Measurements from ENCODE around the gene SDHAF2.
"Not testable (repeated sequence)": the region's sequence is repeated elsewhere in the genome, so short reads cannot be mapped to it uniquely, and the experiment has no call there.

The SDHAF2 gene

DNA sequence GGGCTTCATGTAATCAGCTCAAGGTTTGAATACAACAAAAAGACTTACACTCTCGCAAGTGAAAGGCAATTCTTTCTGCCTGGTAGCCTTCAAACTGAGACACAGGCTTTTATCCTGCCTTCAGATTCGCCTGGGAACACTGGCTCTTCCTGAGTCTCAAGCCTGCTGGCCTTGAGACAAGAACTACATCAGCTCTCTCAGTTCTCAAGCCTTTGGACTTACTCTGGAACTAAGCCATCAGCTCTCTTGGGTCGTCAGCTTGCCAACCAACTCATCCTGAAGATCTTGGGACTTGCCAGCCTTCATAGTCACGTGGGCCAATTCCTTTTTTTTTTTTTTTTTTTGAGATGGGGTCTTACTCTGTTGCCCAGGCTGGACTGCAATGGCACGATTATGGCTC, 42.9 kb downstream of the SDHAF2 start:
- H3K9ac ChIP-seq (ENCODE audit: low read length in 5 of 5), result peak overlapping the region in 3 of 5 donors; percentile 47 to 63 (median 50)
- peak overlapping the region in 1 of 5 donors; percentile 19 for H3K4me3 ChIP-seq (ENCODE audit: low read depth in 1 of 5, low read length in 5 of 5)
- H3K27ac ChIP-seq (ENCODE audit: low read depth, low read length), result peak overlapping the region; percentile 93
- peaks cover 10 to 52% (median 34%) of the 10 kb centered on the region in 5 donors for H3K4me1 ChIP-seq (ENCODE audit: control insufficient read depth in 5 of 5, insufficient read depth in 5 of 5, low read length in 5 of 5)
- H3K36me3 ChIP-seq (ENCODE audit: control insufficient read depth in 5 of 5, insufficient read depth in 5 of 5, low read length in 5 of 5), result peaks cover 0 to 21% (median 5%) of the 10 kb centered on the region in 5 donors
- H3K9me3 ChIP-seq (ENCODE audit: control insufficient read depth in 5 of 5, low read length in 5 of 5), result no peaks in the 10 kb centered on the region
- H3K27me3 ChIP-seq (ENCODE audit: control insufficient read depth in 5 of 5, insufficient read depth in 4 of 5, low read length in 5 of 5), result peaks cover 0 to under 1% (median 0%) of the 10 kb centered on the region in 5 donors

DNA sequence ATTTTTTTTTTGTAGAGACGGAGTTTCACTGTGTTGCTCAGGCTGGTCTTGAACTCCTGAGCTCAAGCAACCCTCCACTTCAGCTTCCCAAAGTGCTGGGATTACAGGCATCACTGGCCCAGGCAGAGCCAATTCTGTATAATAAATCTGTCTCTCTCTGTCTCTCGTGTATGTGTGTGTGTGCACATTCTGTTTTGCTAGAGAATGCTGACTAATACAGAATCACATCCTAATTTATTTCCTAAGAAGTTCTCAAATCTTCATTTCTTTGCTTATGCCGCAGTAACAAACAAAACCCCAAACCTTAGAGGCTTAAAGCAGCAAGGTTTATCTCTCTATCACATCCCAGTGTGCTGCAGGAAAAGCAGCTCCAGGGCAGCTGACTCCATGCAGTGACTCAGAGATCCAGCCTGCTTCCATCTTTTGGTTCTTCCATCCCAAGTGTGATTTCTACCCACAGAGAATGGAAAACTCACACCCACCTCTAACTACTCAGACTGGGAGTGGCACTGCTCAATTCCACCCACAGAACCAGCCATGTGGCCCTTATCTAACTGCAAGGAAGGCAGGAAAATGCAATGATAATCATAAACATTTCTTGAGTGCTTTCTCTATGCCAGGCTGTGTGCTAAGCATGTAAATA, 43.6 kb downstream of the SDHAF2 start:
- peaks cover 0 to 5% (median 2%) of the 10 kb centered on the region in 5 donors for H3K27me3 ChIP-seq (ENCODE audit: control insufficient read depth in 5 of 5, insufficient read depth in 4 of 5, low read length in 5 of 5)
- H3K9me3 ChIP-seq (ENCODE audit: control insufficient read depth in 5 of 5, low read length in 5 of 5), result no peaks in the 10 kb centered on the region
- peaks cover 0 to 15% (median 5%) of the 10 kb centered on the region in 5 donors for H3K36me3 ChIP-seq (ENCODE audit: control insufficient read depth in 5 of 5, insufficient read depth in 5 of 5, low read length in 5 of 5)
- no peak overlapping the region for H3K4me3 ChIP-seq (ENCODE audit: low read depth in 1 of 5, low read length in 5 of 5)
- no peak overlapping the region for H3K9ac ChIP-seq (ENCODE audit: low read length in 5 of 5)
- H3K4me1 ChIP-seq (ENCODE audit: control insufficient read depth in 5 of 5, insufficient read depth in 5 of 5, low read length in 5 of 5), result peaks cover 8 to 51% (median 37%) of the 10 kb centered on the region in 5 donors
- peak overlapping the region; percentile 93 for H3K27ac ChIP-seq (ENCODE audit: low read depth, low read length)

DNA sequence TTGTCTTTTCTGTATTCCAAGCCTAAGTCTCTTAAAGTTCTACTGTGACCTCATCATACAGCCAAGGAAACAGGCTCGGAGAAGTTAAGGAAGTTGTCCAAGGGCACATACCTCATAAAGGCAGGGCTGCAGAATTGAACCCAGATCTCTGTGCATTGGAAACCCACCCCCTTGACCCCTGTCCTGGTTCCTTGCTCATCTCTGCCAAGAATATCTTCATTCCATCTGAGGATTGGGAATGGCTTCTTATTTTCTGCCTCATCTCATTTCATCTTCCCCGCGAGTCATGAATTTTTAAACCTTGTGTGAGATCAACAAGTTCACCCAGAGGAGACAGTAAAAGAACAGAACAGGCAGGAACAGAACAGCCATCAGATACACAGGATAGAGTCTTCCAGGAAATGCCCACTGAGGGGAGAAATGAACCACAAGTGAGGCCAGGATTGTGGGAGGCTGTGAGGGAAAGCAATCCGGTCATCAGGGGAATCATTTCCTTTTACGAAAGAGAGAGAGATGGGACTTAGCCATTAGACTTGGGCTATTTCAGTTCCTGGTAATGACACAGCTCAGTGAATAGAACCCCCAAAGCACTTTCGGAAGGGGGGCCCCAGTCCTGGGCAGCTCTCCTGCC, 44.2 kb downstream of the SDHAF2 start:
- H3K9me3 ChIP-seq (ENCODE audit: control insufficient read depth in 5 of 5, low read length in 5 of 5), result no peaks in the 10 kb centered on the region
- H3K27ac ChIP-seq (ENCODE audit: low read depth, low read length), result peak overlapping the region; percentile 93
- H3K4me1 ChIP-seq (ENCODE audit: control insufficient read depth in 5 of 5, insufficient read depth in 5 of 5, low read length in 5 of 5), result peaks cover 8 to 51% (median 37%) of the 10 kb centered on the region in 5 donors
- peaks cover 0 to 9% (median 6%) of the 10 kb centered on the region in 5 donors for H3K27me3 ChIP-seq (ENCODE audit: control insufficient read depth in 5 of 5, insufficient read depth in 4 of 5, low read length in 5 of 5)
- no peak overlapping the region for H3K9ac ChIP-seq (ENCODE audit: low read length in 5 of 5)
- peaks cover 0 to 13% (median 5%) of the 10 kb centered on the region in 5 donors for H3K36me3 ChIP-seq (ENCODE audit: control insufficient read depth in 5 of 5, insufficient read depth in 5 of 5, low read length in 5 of 5)
- H3K4me3 ChIP-seq (ENCODE audit: low read depth in 1 of 5, low read length in 5 of 5), result no peak overlapping the region

DNA sequence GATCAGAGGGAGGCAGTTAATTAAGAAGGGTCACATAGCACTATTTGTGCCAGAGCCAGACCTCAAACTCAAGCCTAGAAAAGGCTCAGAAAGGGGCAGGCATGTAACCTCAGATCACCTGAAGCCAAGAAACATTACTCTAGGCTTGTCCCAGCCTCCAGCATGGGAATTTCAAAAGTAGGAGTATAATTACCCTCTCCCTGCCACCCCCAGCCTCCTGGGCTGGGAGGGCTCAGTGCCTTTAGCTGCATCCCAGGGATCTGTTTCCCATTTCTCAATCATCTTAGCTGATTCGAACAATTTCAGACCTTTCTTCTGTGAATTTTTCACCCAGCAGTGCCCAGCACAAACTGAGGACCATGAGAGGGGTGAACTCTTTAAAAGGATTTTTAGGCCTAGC, 45.5 kb downstream of the SDHAF2 start:
- peaks cover 8 to 51% (median 39%) of the 10 kb centered on the region in 5 donors for H3K4me1 ChIP-seq (ENCODE audit: control insufficient read depth in 5 of 5, insufficient read depth in 5 of 5, low read length in 5 of 5)
- no peak overlapping the region for H3K27ac ChIP-seq (ENCODE audit: low read depth, low read length)
- H3K9me3 ChIP-seq (ENCODE audit: control insufficient read depth in 5 of 5, low read length in 5 of 5), result no peaks in the 10 kb centered on the region
- H3K36me3 ChIP-seq (ENCODE audit: control insufficient read depth in 5 of 5, insufficient read depth in 5 of 5, low read length in 5 of 5), result peaks cover 0 to 7% (median 5%) of the 10 kb centered on the region in 5 donors
- H3K27me3 ChIP-seq (ENCODE audit: control insufficient read depth in 5 of 5, insufficient read depth in 4 of 5, low read length in 5 of 5), result peaks cover 0 to 11% (median 6%) of the 10 kb centered on the region in 5 donors
- no peak overlapping the region for H3K9ac ChIP-seq (ENCODE audit: low read length in 5 of 5)
- no peak overlapping the region for H3K4me3 ChIP-seq (ENCODE audit: low read depth in 1 of 5, low read length in 5 of 5)

DNA sequence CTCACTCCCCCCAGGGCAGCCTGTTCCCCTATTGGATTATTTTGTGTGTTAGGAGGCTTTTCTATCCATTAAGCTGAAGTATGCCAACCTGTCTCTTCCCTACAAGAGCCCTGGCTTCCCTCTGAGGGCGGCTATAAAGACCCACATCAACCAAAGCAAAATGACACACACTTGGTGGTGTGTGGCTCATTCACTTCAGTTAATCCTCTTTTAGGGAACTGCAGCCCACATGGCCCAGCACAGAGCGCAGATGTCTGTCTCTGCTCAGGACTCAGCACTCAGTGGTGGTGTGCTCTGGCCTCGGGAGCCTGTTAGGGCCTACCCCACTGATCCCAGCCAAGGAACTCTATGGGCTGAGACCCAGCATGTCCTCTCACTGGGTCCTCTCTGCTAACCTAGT, 46.4 kb downstream of the SDHAF2 start:
- H3K9ac ChIP-seq (ENCODE audit: low read length in 5 of 5), result peak overlapping the region in 1 of 5 donors; percentile 26
- no peaks in the 10 kb centered on the region for H3K9me3 ChIP-seq (ENCODE audit: control insufficient read depth in 5 of 5, low read length in 5 of 5)
- no peaks in the 10 kb centered on the region for H3K36me3 ChIP-seq (ENCODE audit: control insufficient read depth in 5 of 5, insufficient read depth in 5 of 5, low read length in 5 of 5)
- no peak overlapping the region for H3K4me3 ChIP-seq (ENCODE audit: low read depth in 1 of 5, low read length in 5 of 5)
- peaks cover 8 to 56% (median 44%) of the 10 kb centered on the region in 5 donors for H3K4me1 ChIP-seq (ENCODE audit: control insufficient read depth in 5 of 5, insufficient read depth in 5 of 5, low read length in 5 of 5)
- H3K27ac ChIP-seq (ENCODE audit: low read depth, low read length), result peak overlapping the region; percentile 30
- peaks cover under 1 to 16% (median 6%) of the 10 kb centered on the region in 5 donors for H3K27me3 ChIP-seq (ENCODE audit: control insufficient read depth in 5 of 5, insufficient read depth in 4 of 5, low read length in 5 of 5)

DNA sequence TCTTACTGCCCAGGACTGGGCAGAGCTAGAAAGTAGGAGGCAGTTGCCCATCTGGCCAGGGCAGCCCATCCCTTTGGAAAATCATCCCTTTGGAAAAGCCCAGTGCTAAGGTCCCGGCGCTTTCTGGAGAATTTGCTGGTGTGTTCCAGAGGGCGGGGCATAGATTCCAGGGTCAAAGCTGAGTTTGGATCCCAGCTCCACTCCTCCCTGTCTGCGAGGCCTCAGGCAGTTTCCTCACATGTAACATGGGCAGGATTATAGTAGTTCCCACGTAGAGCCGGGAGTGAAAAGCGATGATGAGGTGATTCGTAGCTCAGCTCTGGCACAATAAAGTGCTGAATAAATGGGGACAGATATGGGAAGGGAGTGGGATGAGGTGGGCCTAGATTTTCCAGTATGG, 47.2 kb downstream of the SDHAF2 start:
- H3K4me1 ChIP-seq (ENCODE audit: control insufficient read depth in 5 of 5, insufficient read depth in 5 of 5, low read length in 5 of 5), result peaks cover 9 to 57% (median 48%) of the 10 kb centered on the region in 5 donors
- H3K4me3 ChIP-seq (ENCODE audit: low read depth in 1 of 5, low read length in 5 of 5), result no peak overlapping the region
- no peaks in the 10 kb centered on the region for H3K9me3 ChIP-seq (ENCODE audit: control insufficient read depth in 5 of 5, low read length in 5 of 5)
- no peaks in the 10 kb centered on the region for H3K36me3 ChIP-seq (ENCODE audit: control insufficient read depth in 5 of 5, insufficient read depth in 5 of 5, low read length in 5 of 5)
- H3K9ac ChIP-seq (ENCODE audit: low read length in 5 of 5), result peak overlapping the region in 2 of 5 donors; percentile 22 to 33
- H3K27ac ChIP-seq (ENCODE audit: low read depth, low read length), result peak overlapping the region; percentile 17
- H3K27me3 ChIP-seq (ENCODE audit: control insufficient read depth in 5 of 5, insufficient read depth in 4 of 5, low read length in 5 of 5), result peaks cover 8 to 23% (median 13%) of the 10 kb centered on the region in 5 donors

DNA sequence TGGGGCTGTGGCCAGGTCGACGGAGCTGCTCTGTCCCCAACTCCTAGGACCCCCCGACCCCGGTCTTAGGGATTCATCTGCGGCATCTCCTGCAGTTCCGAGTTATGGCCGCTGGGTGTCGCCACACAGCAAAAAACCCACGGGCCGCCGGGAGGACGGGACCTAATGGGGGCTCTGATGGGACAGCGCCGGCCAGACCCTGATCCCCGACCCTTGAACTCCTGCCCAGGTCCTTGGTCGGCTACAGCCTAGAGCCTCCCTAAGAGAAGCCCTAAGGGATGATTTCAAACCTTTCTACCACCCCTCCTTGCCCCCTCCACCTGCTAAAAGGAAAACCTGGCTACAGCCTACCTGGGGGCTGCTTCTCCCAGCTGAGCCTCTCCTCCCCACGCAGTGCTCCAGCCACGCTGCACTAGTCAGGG, 47.8 kb downstream of the SDHAF2 start:
- Histone ChIP-seq H3K36me3 (ENCODE audit: control insufficient read depth in 5 of 5, insufficient read depth in 5 of 5, low read length in 5 of 5) (no peaks in the 10 kb centered on the region), H3K9me3 (ENCODE audit: control insufficient read depth in 5 of 5, low read length in 5 of 5) (no peaks in the 10 kb centered on the region), H3K4me3 (ENCODE audit: low read depth in 1 of 5, low read length in 5 of 5) (no peak overlapping the region), H3K27me3 (ENCODE audit: control insufficient read depth in 5 of 5, insufficient read depth in 4 of 5, low read length in 5 of 5) (peaks cover 14 to 28% (median 19%) of the 10 kb centered on the region in 5 donors), H3K4me1 (ENCODE audit: control insufficient read depth in 5 of 5, insufficient read depth in 5 of 5, low read length in 5 of 5) (peaks cover 7 to 55% (median 43%) of the 10 kb centered on the region in 5 donors), H3K27ac (ENCODE audit: low read depth, low read length) (peak overlapping the region; percentile 17), H3K9ac (ENCODE audit: low read length in 5 of 5) (no peak overlapping the region)

DNA sequence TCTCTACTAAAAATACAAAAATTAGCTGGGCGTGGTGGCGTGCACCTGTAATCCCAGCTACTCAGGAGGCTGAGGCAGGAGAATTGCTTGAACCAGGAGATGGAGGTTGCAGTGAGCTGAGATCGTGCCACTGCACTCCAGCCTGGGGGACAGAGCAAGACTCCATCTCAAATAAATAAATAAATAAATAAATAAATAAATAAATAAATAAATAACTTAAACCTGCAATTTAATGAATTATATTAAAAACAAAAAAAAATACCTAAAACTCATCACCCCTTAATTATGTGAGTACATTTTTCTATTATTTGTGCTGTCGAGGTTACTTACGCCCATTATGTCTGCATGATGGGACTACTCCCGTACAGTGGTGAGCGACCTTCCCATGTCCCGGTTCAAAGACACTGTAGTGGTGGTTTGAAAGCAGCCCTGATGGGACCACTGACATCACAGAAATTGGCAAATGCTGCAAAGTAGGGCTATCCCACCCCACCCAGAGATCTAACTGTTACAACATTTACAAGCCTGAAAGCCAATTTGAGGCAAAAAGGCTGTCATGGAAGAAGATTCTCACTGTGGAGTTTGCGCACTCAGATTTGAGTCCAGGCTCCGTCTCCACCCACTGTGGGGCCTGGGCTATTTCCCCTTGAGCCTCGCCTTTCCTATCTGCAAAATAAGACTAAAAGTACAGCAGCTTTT, 49.6 kb downstream of the SDHAF2 start:
- H3K27me3 ChIP-seq (ENCODE audit: control insufficient read depth in 5 of 5, insufficient read depth in 4 of 5, low read length in 5 of 5), result peaks cover 15 to 28% (median 21%) of the 10 kb centered on the region in 5 donors
- H3K4me3 ChIP-seq (ENCODE audit: low read depth in 1 of 5, low read length in 5 of 5); H3K36me3 ChIP-seq (ENCODE audit: control insufficient read depth in 5 of 5, insufficient read depth in 5 of 5, low read length in 5 of 5); H3K27ac ChIP-seq (ENCODE audit: low read depth, low read length); H3K9ac ChIP-seq (ENCODE audit: low read length in 5 of 5); H3K9me3 ChIP-seq (ENCODE audit: control insufficient read depth in 5 of 5, low read length in 5 of 5): not testable (repeated sequence)
- H3K4me1 ChIP-seq (ENCODE audit: control insufficient read depth in 5 of 5, insufficient read depth in 5 of 5, low read length in 5 of 5), result peaks cover 5 to 45% (median 31%) of the 10 kb centered on the region in 5 donors

DNA sequence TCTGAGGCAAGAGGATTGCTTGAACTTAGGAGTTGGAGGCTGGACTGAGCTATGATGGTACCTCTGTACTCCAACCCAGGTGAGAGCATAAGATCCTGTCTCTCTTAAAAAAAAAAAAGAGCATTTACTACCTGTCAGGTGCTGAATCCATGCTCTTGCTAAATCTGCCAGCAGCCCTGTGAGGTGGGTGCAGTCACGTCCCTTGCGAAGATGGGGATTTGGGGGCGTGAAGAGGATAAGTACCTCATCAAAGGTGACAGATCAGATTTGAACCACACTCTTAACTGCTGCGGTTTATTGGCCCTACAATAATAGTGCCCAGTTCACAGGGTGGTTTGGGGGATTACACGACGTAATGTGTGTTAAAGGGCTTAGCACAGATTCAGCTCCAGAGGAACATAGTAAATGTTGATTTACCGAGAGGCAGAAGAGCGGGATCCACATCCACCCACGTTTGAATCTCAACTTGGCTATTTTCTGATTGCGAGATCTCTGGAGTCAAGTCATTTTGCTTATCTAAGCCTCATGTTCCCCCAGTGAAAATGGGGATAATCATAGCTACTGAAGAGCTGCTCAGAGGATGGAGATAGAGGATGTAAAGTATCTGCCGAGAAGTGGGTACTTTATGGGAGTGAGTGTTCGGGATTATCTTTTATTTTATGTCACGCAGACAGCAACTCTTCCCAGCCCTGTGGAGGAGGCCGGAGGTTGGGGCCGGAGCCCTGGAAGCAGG, 50.5 kb downstream of the SDHAF2 start:
- Histone ChIP-seq H3K4me1 (ENCODE audit: control insufficient read depth in 5 of 5, insufficient read depth in 5 of 5, low read length in 5 of 5) (peaks cover 5 to 37% (median 24%) of the 10 kb centered on the region in 5 donors), H3K4me3 (ENCODE audit: low read depth in 1 of 5, low read length in 5 of 5) (no peak overlapping the region), H3K9ac (ENCODE audit: low read length in 5 of 5) (no peak overlapping the region), H3K9me3 (ENCODE audit: control insufficient read depth in 5 of 5, low read length in 5 of 5) (no peaks in the 10 kb centered on the region), H3K27ac (ENCODE audit: low read depth, low read length) (no peak overlapping the region), H3K36me3 (ENCODE audit: control insufficient read depth in 5 of 5, insufficient read depth in 5 of 5, low read length in 5 of 5) (no peaks in the 10 kb centered on the region), H3K27me3 (ENCODE audit: control insufficient read depth in 5 of 5, insufficient read depth in 4 of 5, low read length in 5 of 5) (peaks cover 15 to 28% (median 26%) of the 10 kb centered on the region in 5 donors)

All from subcutaneous abdominal adipose tissue (tissue), 5 donors.